AML-193 (cell line): ENCODE measurements around the gene PSMD2.

Source experiments
- DNase-seq, 2 experiments: peaks; one replicate each; lab custom pipeline; 2025; lab: John Stamatoyannopoulos, UW

Gene PSMD2

DNA sequence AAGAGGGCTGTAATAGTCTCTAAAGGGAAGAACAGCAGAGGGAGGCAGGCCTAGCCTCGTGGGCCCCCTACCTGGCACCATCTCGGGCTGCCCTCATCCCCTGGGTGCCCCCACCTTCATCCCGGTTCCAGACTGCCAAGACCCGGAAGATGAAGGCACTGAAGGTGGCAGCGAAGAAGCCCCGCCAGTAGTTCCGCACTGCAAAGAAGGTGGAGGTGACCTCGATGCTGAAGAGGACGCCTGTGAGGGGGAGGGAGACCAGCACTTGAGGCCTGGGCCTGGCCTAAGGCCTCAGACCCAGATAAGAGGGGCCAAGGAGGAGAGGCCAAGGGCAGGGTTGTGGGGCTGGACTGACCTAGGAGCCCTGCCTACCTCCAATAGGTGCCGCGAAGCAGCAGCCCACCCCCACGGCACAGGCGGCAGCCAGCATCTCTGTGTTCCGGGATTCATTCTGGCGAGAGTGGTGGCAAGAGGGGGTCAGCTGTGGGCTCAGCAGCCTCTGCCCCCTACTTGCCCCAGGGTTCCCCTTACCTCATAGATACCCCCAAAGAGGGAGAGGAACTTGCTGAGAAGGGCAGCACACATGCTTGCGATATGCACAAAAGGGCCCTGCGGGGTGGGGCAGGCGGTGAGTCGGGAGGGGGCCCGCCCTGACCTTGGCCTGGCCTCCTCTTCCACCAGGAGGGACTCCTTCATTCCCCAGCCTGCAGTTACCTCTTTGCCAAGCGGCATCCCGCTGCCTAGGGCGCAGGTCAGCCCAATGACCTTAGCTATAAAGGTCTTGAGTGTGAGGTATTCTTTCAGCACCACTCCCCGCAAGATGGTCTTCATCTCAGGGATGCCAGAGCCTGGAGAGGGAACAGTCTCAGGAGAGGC is 58.4 kb downstream of the PSMD2 start:
- no peak for DNase-seq

DNA sequence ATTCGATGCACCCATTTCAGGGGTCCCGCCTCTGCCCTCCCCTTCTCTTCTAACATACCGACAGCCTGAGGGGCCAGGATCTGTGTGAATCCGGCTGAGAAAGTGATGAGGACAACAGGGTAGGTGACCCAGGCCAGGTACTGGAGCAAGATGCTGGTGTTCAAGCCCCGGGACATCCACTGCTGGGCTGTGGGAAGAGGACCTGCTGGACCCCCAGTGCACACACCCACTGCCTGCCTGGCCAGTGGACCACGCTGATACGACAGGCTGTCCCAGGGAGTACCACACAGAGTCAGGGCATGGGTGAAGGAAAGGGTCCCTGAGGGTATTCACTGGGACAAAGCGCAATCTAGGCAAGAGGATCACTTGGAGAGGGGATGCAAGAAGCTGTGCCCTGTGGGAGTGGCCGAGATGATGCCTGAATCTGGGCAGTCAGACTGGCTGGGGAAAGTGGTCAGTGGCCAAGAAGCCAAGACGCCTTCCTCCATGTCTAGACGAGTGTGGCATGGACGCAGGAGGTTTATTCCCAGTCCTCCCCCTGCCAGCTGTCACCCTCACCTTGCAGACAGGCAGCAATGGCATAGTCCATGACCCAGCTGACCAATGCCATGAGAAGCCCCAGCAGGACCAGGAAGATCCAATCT is 59.2 kb downstream of the PSMD2 start:
- DNase-seq, result no peak
